H1 (cell line): ENCODE data around the gene ISLR2. TPM values are rescaled to one million over a fixed set of nuclear protein-coding genes. Genes with fewer than 3 reads are reported as not detected.

Experiments used
- ATF3 ChIP-seq: IDR thresholded peaks from 2 replicates; pipeline ENCODE4 v1.6.1; 2011; ENCODE audit warnings: low read depth, mild to moderate bottlenecking, low read length; ENCODE audit not compliant: insufficient read depth
- ZNF274 ChIP-seq: IDR thresholded peaks from 2 replicates; pipeline ENCODE4 v1.7.0; 2012; ENCODE audit warnings: low read length, borderline replicate concordance; ENCODE audit errors: extremely low read depth
- polyA plus RNA-seq, 7 experiments: library from polyadenylated mRNA; depleted of rRNA in 3 of 7; stranded (reverse) in 5 of 7; unstranded in 2 of 7; fragments of >200 nt in 5 of 7; fragments of 200-250 nt in 2 of 7; gene quantifications; 1 replicate in 5 of 7; 2 replicates in 1 of 7; 4 replicates in 1 of 7; pipeline versions ENCODE4 v1.2.1 to v1.2.3, GENCODE V29; 2011 to 2013; ENCODE audit warnings: missing spikeins in 2 of 7, mixed read lengths in 2 of 7
- total RNA-seq: library from RNA; stranded (reverse); fragmentation: NEBNext Ultra II Directional; extraction: Animal tissue kit (Norgen Biotek cat#: 25700); gene quantifications from 2 replicates; pipeline ENCODE4 v1.2.1, GENCODE V29; 2021

ISLR2 gene
- total and polyA plus RNA-seq, 2 of the 8 experiments (the other 6 are each of a cell fraction or from before 2014, with no cell fraction given) = 0.47 to 0.58 TPM

GRCh38 chr15:74173380-74174218 lies 43.2 kb downstream of the ISLR2 start, which contains the start of gene ISLR (continued):
- TF ChIP-seq ATF3 (no peak), ZNF274 (no peak)
- TF ChIP-seq, all 59 proteins: peak for 0
